IPS-20b (cell line): ENCODE results near the gene UGT3A1.
"Not testable (repeated sequence)": the region's sequence is repeated elsewhere in the genome, so short reads cannot be mapped to it uniquely, and the experiment has no call there.

Experiments used
- H3K27ac ChIP-seq: one replicate; pipeline ENCODE4 v1.5.1; 2013; ENCODE audit warnings: low read length
- H3K27me3 ChIP-seq: 2 replicates; pipeline ENCODE4 v1.6.1; 2013; ENCODE audit warnings: mild to moderate bottlenecking, low read length, inconsistent platforms; ENCODE audit not compliant: insufficient read depth
- H3K36me3 ChIP-seq: 2 replicates; pipeline ENCODE4 v1.6.1; 2013; ENCODE audit warnings: low read depth, mild to moderate bottlenecking, inconsistent platforms, low read length, moderate library complexity; ENCODE audit not compliant: insufficient read depth
- H3K4me1 ChIP-seq: 2 replicates; pipeline ENCODE4 v1.6.1; 2013; ENCODE audit warnings: mild to moderate bottlenecking, control low read depth, inconsistent platforms, low read length, moderate library complexity; ENCODE audit not compliant: insufficient read depth
- H3K4me3 ChIP-seq: 2 replicates; pipeline ENCODE4 v1.5.1; 2013; ENCODE audit warnings: mild to moderate bottlenecking, low read length, inconsistent platforms
- H3K9ac ChIP-seq: 2 replicates; pipeline ENCODE4 v1.6.1; 2013; ENCODE audit warnings: low read depth, mild to moderate bottlenecking, inconsistent platforms, low read length, moderate library complexity
- H3K9me3 ChIP-seq: 2 replicates; pipeline ENCODE4 v1.6.1; 2013; ENCODE audit warnings: mild to moderate bottlenecking, low read depth, low read length, inconsistent platforms; ENCODE audit not compliant: insufficient read depth

Gene UGT3A1

GRCh38 chr5:35987776-35988175, 3.4 kb downstream of the UGT3A1 start:
- Histone ChIP-seq H3K27me3 (peaks cover 32% of the 10 kb centered on the region), H3K27ac (no peak overlapping the region)

GRCh38 chr5:35979715-35980114, 11.5 kb downstream of the UGT3A1 start:
- Histone ChIP-seq H3K27me3 (no peaks in the 10 kb centered on the region), H3K36me3 (no peaks in the 10 kb centered on the region), H3K9ac (no peak overlapping the region), H3K9me3 (peaks cover 27% of the 10 kb centered on the region), H3K27ac (no peak overlapping the region), H3K4me3 (no peak overlapping the region), H3K4me1 (no peaks in the 10 kb centered on the region)

More at GRCh38 chr5:35987776-35988175, 3.4 kb downstream of the UGT3A1 start:
- H3K9me3 ChIP-seq = peaks cover 7% of the 10 kb centered on the region; the same call in 1 of the 2 replicates
- no peaks in the 10 kb centered on the region for H3K36me3 ChIP-seq
- H3K9ac ChIP-seq = no peak overlapping the region
- no peaks in the 10 kb centered on the region; the same call in 1 of the 2 replicates for H3K4me1 ChIP-seq
- H3K4me3 ChIP-seq = no peak overlapping the region

- not testable (repeated sequence) for H3K4me3 ChIP-seq, H3K9ac ChIP-seq, H3K27me3 ChIP-seq, H3K4me1 ChIP-seq, H3K27ac ChIP-seq, H3K36me3 ChIP-seq
- H3K9me3 ChIP-seq = peaks cover 12% of the 10 kb centered on the region
Observed at GRCh38 chr5:35976859-35977258, 14.3 kb downstream of the UGT3A1 start.

- Histone ChIP-seq H3K36me3 (no peaks in the 10 kb centered on the region), H3K27me3 (no peaks in the 10 kb centered on the region), H3K27ac (no peak overlapping the region), H3K4me1 (no peaks in the 10 kb centered on the region), H3K9ac (no peak overlapping the region), H3K4me3 (no peak overlapping the region), H3K9me3 (peaks cover 5% of the 10 kb centered on the region; the same call in 1 of the 2 replicates)
Observed at GRCh38 chr5:35974570-35974969, 16.6 kb downstream of the UGT3A1 start.

- no peaks in the 10 kb centered on the region for H3K36me3 ChIP-seq
- no peaks in the 10 kb centered on the region for H3K27me3 ChIP-seq
- no peak overlapping the region for H3K27ac ChIP-seq
- no peak overlapping the region for H3K4me3 ChIP-seq
- H3K4me1 ChIP-seq = no peaks in the 10 kb centered on the region
- H3K9ac ChIP-seq = no peak overlapping the region
- peaks cover 7% of the 10 kb centered on the region; the same call in 1 of the 2 replicates for H3K9me3 ChIP-seq
Observed at GRCh38 chr5:35971878-35972210, 19.3 kb downstream of the UGT3A1 start.

GRCh38 chr5:35971186-35971877, 19.9 kb downstream of the UGT3A1 start:
- H3K4me1 ChIP-seq = no peaks in the 10 kb centered on the region
- peaks cover 7% of the 10 kb centered on the region; the same call in 1 of the 2 replicates for H3K9me3 ChIP-seq
- H3K9ac ChIP-seq = no peak overlapping the region
- no peaks in the 10 kb centered on the region for H3K36me3 ChIP-seq
- H3K27me3 ChIP-seq = no peaks in the 10 kb centered on the region
- no peak overlapping the region for H3K4me3 ChIP-seq
- H3K27ac ChIP-seq = no peak overlapping the region

- H3K9me3 ChIP-seq = peaks cover 10% of the 10 kb centered on the region
- no peaks in the 10 kb centered on the region for H3K27me3 ChIP-seq
- no peaks in the 10 kb centered on the region for H3K36me3 ChIP-seq
- H3K27ac ChIP-seq = no peak overlapping the region
- H3K4me3 ChIP-seq = no peak overlapping the region
- H3K9ac ChIP-seq = no peak overlapping the region
- H3K4me1 ChIP-seq = no peaks in the 10 kb centered on the region
Observed at GRCh38 chr5:35963381-35963843, 27.8 kb downstream of the UGT3A1 start.

- Histone ChIP-seq H3K36me3 (no peaks in the 10 kb centered on the region), H3K27ac (no peak overlapping the region), H3K4me1 (no peaks in the 10 kb centered on the region), H3K9me3 (peaks cover 10% of the 10 kb centered on the region), H3K27me3 (no peaks in the 10 kb centered on the region), H3K4me3 (no peak overlapping the region), H3K9ac (no peak overlapping the region)
Observed at GRCh38 chr5:35960328-35960727, 30.9 kb downstream of the UGT3A1 start.

- Histone ChIP-seq H3K4me1 (no peaks in the 10 kb centered on the region), H3K27ac (no peak overlapping the region), H3K27me3 (peaks cover 3% of the 10 kb centered on the region; the same call in 1 of the 2 replicates), H3K9me3 (no peaks in the 10 kb centered on the region), H3K9ac (no peak overlapping the region), H3K4me3 (no peak overlapping the region), H3K36me3 (no peaks in the 10 kb centered on the region)
Observed at GRCh38 chr5:35956429-35956828, 34.8 kb downstream of the UGT3A1 start.

GRCh38 chr5:35954175-35954574, 37.0 kb downstream of the UGT3A1 start:
- peaks cover 3% of the 10 kb centered on the region; the same call in 1 of the 2 replicates for H3K27me3 ChIP-seq
- H3K9ac ChIP-seq = no peak overlapping the region
- H3K27ac ChIP-seq = no peak overlapping the region
- no peak overlapping the region for H3K4me3 ChIP-seq
- H3K36me3 ChIP-seq = no peaks in the 10 kb centered on the region
- no peaks in the 10 kb centered on the region for H3K4me1 ChIP-seq
- no peaks in the 10 kb centered on the region for H3K9me3 ChIP-seq

- Histone ChIP-seq H3K27me3 (no peaks in the 10 kb centered on the region; the same call in 1 of the 2 replicates), H3K27ac (no peak overlapping the region), H3K36me3 (no peaks in the 10 kb centered on the region), H3K9ac (no peak overlapping the region), H3K4me3 (no peak overlapping the region), H3K9me3 (no peaks in the 10 kb centered on the region), H3K4me1 (no peaks in the 10 kb centered on the region)
Observed at GRCh38 chr5:35947085-35947484, 44.1 kb downstream of the UGT3A1 start.

GRCh38 chr5:35939639-35940038, 51.6 kb downstream of the UGT3A1 start:
- no peaks in the 10 kb centered on the region for H3K9me3 ChIP-seq
- H3K27me3 ChIP-seq = no peaks in the 10 kb centered on the region
- no peaks in the 10 kb centered on the region for H3K36me3 ChIP-seq
- no peak overlapping the region for H3K4me3 ChIP-seq
- no peaks in the 10 kb centered on the region for H3K4me1 ChIP-seq
- H3K27ac ChIP-seq = no peak overlapping the region
- H3K9ac ChIP-seq = no peak overlapping the region
